OCI-LY3 (cell line): ENCODE data around the gene KLRK1.

Source experiments
- CTCF ChIP-seq: fragments of 200-600, 300-600 bp; sonication (generic); IDR thresholded peaks from 2 replicates; pipeline ENCODE4 v1.5.1; 2014; ENCODE audit warnings: antibody characterized with exemption, low read length, low read depth
- EZH2phosphoT487 ChIP-seq: fragments of 200-600 bp; shearing (Covaris generic); IDR thresholded peaks from 2 replicates; pipeline ENCODE4 v1.6.1; 2018; ENCODE audit warnings: antibody characterized with exemption, mixed run types, low read depth

- TF ChIP-seq CTCF (no peak), EZH2phosphoT487 (no peak)
Measured at GRCh38 chr12:10408842-10409241, 19.0 kb upstream of the KLRK1 start.
